Naive thymus-derived CD4-positive, alpha-beta T cell (primary cell): ENCODE results near the gene SPIB. TPM values are rescaled to one million over a fixed set of nuclear protein-coding genes. Genes with fewer than 3 reads are reported as not detected.

Source experiments
- ATAC-seq: fragments of 150-1000 bp; cut with Tn5 transposase; 2 replicates; pipeline ENCODE4 v1.10.0; 2021; ENCODE audit warnings: mild to moderate bottlenecking, moderate library complexity
- CTCF ChIA-PET: fragments of 350-600 bp; sonication (Branson Sonifier 250); formaldehyde crosslinking; loops from one replicate; lab custom pipeline; 2021; ENCODE audit warnings: antibody characterized with exemption; lab: Charles Lee
- POLR2A ChIA-PET: fragments of 350-600 bp; sonication (Branson Sonifier 250); formaldehyde crosslinking; loops from one replicate; lab custom pipeline; 2021; ENCODE audit warnings: antibody characterized with exemption, inconsistent platforms; lab: Charles Lee
- DNase-seq, 9 donors: peaks; one replicate each; pipeline versions ENCODE4 v3.0.0 to v3.0.0-alpha.2; 2020 to 2022; ENCODE audit warnings: mixed read lengths in 1 of 9
- H3K27ac ChIP-seq: one replicate; pipeline ENCODE4 v1.7.0; 2013; ENCODE audit warnings: mild to moderate bottlenecking, low read depth, low read length, moderate library complexity
- H3K27me3 ChIP-seq, 2 donors: one replicate each; pipeline ENCODE4 v1.7.0; 2013; ENCODE audit warnings: low read length in 2 of 2, mild to moderate bottlenecking in 2 of 2, moderate library complexity in 2 of 2; ENCODE audit not compliant: control insufficient read depth in 2 of 2, insufficient read depth in 2 of 2
- H3K36me3 ChIP-seq, 3 experiments: 1 replicate in 2 of 3; 2 replicates in 1 of 3; pipeline ENCODE4 v1.7.0; 2013; ENCODE audit warnings: low read length in 3 of 3, mild to moderate bottlenecking in 3 of 3, moderate library complexity in 1 of 3; ENCODE audit not compliant: insufficient read depth in 3 of 3, control insufficient read depth in 2 of 3
- H3K4me1 ChIP-seq, 2 donors: one replicate each; pipeline ENCODE4 v1.7.0; 2013; ENCODE audit warnings: low read length in 2 of 2, mild to moderate bottlenecking in 2 of 2, moderate library complexity in 1 of 2; ENCODE audit not compliant: control insufficient read depth in 2 of 2, insufficient read depth in 2 of 2
- H3K4me3 ChIP-seq: 2 replicates; pipeline ENCODE4 v1.7.0; 2013; ENCODE audit warnings: mild to moderate bottlenecking, low read length
- H3K9me3 ChIP-seq, 3 experiments: 1 replicate in 2 of 3; 2 replicates in 1 of 3; pipeline ENCODE4 v1.7.0; 2013; ENCODE audit warnings: low read length in 3 of 3; ENCODE audit not compliant: control insufficient read depth in 2 of 3
- H3K27ac Mint-ChIP-seq, 9 donors: one replicate each; pipeline ENCODE4 v1.8.0; 2020 to 2022; ENCODE audit warnings: mixed read lengths in 9 of 9, mild to moderate bottlenecking in 8 of 9, moderate library complexity in 5 of 9, inconsistent platforms in 2 of 9
- H3K27me3 Mint-ChIP-seq, 5 donors: one replicate each; pipeline ENCODE4 v1.8.0; 2021 to 2022; ENCODE audit warnings: mixed read lengths in 5 of 5, mild to moderate bottlenecking in 1 of 5
- H3K36me3 Mint-ChIP-seq, 5 donors: one replicate each; pipeline ENCODE4 v1.8.0; 2020 to 2022; ENCODE audit warnings: mixed read lengths in 5 of 5, mild to moderate bottlenecking in 3 of 5, inconsistent platforms in 1 of 5
- H3K4me1 Mint-ChIP-seq, 7 donors: one replicate each; pipeline ENCODE4 v1.8.0; 2020 to 2022; ENCODE audit warnings: mixed read lengths in 7 of 7, mild to moderate bottlenecking in 3 of 7, inconsistent platforms in 1 of 7
- H3K4me3 Mint-ChIP-seq, 10 donors: one replicate each; pipeline ENCODE4 v1.8.0; 2020 to 2022; ENCODE audit warnings: mild to moderate bottlenecking in 10 of 10, mixed read lengths in 10 of 10, moderate library complexity in 6 of 10, inconsistent platforms in 2 of 10
- H3K9me3 Mint-ChIP-seq, 11 donors: one replicate each; pipeline ENCODE4 v1.8.0; 2020 to 2022; ENCODE audit warnings: mixed read lengths in 11 of 11, mild to moderate bottlenecking in 4 of 11, inconsistent platforms in 1 of 11, moderate library complexity in 1 of 11
- intact Hi-C, 2 donors: fragments of 100-400 bp; cut with micrococcal nuclease; formaldehyde crosslinking; loops; one replicate each; pipeline ENCODE4 v1.15.1; 2023
- polyA plus RNA-seq, 2 donors: library from polyadenylated mRNA; unstranded; fragments of 300-500 nt; fragmentation: Illumina TruSeq; gene quantifications; one replicate each; pipeline ENCODE4 v1.2.3, GENCODE V29; 2021
- total RNA-seq, 6 experiments: library from RNA in 5 of 6; stranded (reverse) in 5 of 6; gene quantifications; 1 replicate in 5 of 6; 2 replicates in 1 of 6; pipeline ENCODE4 v1.2.3 and lab custom pipeline; 2021 to 2026

The SPIB gene
- total and polyA plus RNA-seq, 7 experiments from 2014 or later, result 0.19 to 7.5 (median 0.94) TPM

- H3K36me3 ChIP-seq, result peaks cover 0 to 58% (median 33%) of the 10 kb centered on the region in 3 experiments
- no peaks in the 10 kb centered on the region for H3K9me3 ChIP-seq
- intact Hi-C loops, result loop anchor here in 1 of 2 donors (5.0 kb wide), 1 partner anchor 736 kb away; the partner anchor contains the start of genes RRAS and SCAF1
- ATAC-seq, result no peak
- H3K4me1 ChIP-seq, result peaks cover 4 to 10% of the 10 kb centered on the region in 2 donors
- Mint-ChIP-seq H3K4me3 (peak overlapping the region in 7 of 10 donors; percentile 11 to 96 (median 71)), H3K36me3 (peaks cover 11 to 26% (median 16%) of the 10 kb centered on the region in 5 donors), H3K27ac (peak overlapping the region in 8 of 9 donors; percentile 18 to 100 (median 90)), H3K27me3 (no peaks in the 10 kb centered on the region), H3K4me1 (peaks cover 16 to 40% (median 27%) of the 10 kb centered on the region in 7 donors), H3K9me3 (no peaks in the 10 kb centered on the region)
- no peaks in the 10 kb centered on the region for H3K27me3 ChIP-seq
- ChIA-PET POLR2A (interaction anchor here (0.5 to 0.6 kb wide), 2 partner anchors 47 to 99 kb away, joined by 3 read pairs; no protein-coding TSS in a partner anchor), CTCF (no interaction called here)
- H3K27ac ChIP-seq, result peak overlapping the region; percentile 100
- DNase-seq, result no peak
- no peak overlapping the region for H3K4me3 ChIP-seq
Observed at GRCh38 chr19:50378169-50378862, 40.4 kb upstream of the SPIB start.

- H3K27me3 Mint-ChIP-seq, result no peaks in the 10 kb centered on the region
- peaks cover 20 to 45% (median 32%) of the 10 kb centered on the region in 7 donors for H3K4me1 Mint-ChIP-seq
- ATAC-seq, result no peak
- Histone ChIP-seq H3K9me3 (no peaks in the 10 kb centered on the region), H3K27me3 (no peaks in the 10 kb centered on the region), H3K4me3 (no peak overlapping the region), H3K4me1 (peaks cover 8 to 10% of the 10 kb centered on the region in 2 donors), H3K36me3 (peaks cover 0 to 58% (median 33%) of the 10 kb centered on the region in 3 experiments), H3K27ac (no peak overlapping the region)
- H3K4me3 Mint-ChIP-seq, result peak overlapping the region in 1 of 10 donors; percentile 33
- ChIA-PET POLR2A (interaction anchor here (0.6 kb wide), 1 partner anchor 46 kb away, joined by 3 read pairs; no protein-coding TSS in a partner anchor), CTCF (no interaction called here)
- peak overlapping the region in 6 of 9 donors; percentile 17 to 80 (median 42) for H3K27ac Mint-ChIP-seq
- intact Hi-C loops, result loop anchor here in 1 of 2 donors (5.0 kb wide), 1 partner anchor 737 kb away; the partner anchor contains the start of genes RRAS and SCAF1
- peaks cover 11 to 26% (median 16%) of the 10 kb centered on the region in 5 donors for H3K36me3 Mint-ChIP-seq
- peaks cover 0 to 4% (median 0%) of the 10 kb centered on the region in 11 donors for H3K9me3 Mint-ChIP-seq
- no peak for DNase-seq
Observed at GRCh38 chr19:50378863-50379236, 39.9 kb upstream of the SPIB start.

GRCh38 chr19:50379602-50380001, 39.1 kb upstream of the SPIB start:
- ChIA-PET CTCF (no interaction called here), POLR2A (no interaction called here)
- H3K4me3 ChIP-seq, result no peak overlapping the region
- H3K36me3 ChIP-seq, result peaks cover 0 to 58% (median 33%) of the 10 kb centered on the region in 3 experiments
- no peaks in the 10 kb centered on the region for H3K27me3 ChIP-seq
- peak overlapping the region in 4 of 9 donors; percentile 29 to 85 (median 68) for H3K27ac Mint-ChIP-seq
- H3K27me3 Mint-ChIP-seq, result no peaks in the 10 kb centered on the region
- H3K4me3 Mint-ChIP-seq, result peak overlapping the region in 1 of 10 donors; percentile 8
- intact Hi-C loops, result loop anchor here (5.0 to 10.0 kb wide), 4 partner anchors 53 to 985 kb away; partner anchors contain the start of genes CLDND2 (in 1 of the 2), CLEC11A (in 1 of the 2), ETFB (in 1 of the 2) and MYBPC2 (in 1 of the 2)
- no peaks in the 10 kb centered on the region for H3K9me3 ChIP-seq
- H3K4me1 ChIP-seq, result peaks cover 8 to 11% of the 10 kb centered on the region in 2 donors
- peaks cover 11 to 26% (median 16%) of the 10 kb centered on the region in 5 donors for H3K36me3 Mint-ChIP-seq
- H3K27ac ChIP-seq, result no peak overlapping the region
- no peak for ATAC-seq
- peaks cover 0 to 8% (median 0%) of the 10 kb centered on the region in 11 donors for H3K9me3 Mint-ChIP-seq
- H3K4me1 Mint-ChIP-seq, result peaks cover 21 to 49% (median 39%) of the 10 kb centered on the region in 7 donors
- no peak for DNase-seq

- H3K9me3 ChIP-seq, result no peaks in the 10 kb centered on the region
- intact Hi-C loops, result loop anchor here (5.0 to 10.0 kb wide), 3 partner anchors 52 to 985 kb away; partner anchors contain the start of genes CLDND2 (in 1 of the 2), CLEC11A (in 1 of the 2), ETFB (in 1 of the 2) and MYBPC2 (in 1 of the 2)
- peaks cover 8 to 16% of the 10 kb centered on the region in 2 donors for H3K4me1 ChIP-seq
- no peaks in the 10 kb centered on the region for H3K27me3 ChIP-seq
- POLR2A ChIA-PET, result no interaction called here
- ATAC-seq (no peak), DNase-seq (no peak)
- Mint-ChIP-seq H3K27me3 (no peaks in the 10 kb centered on the region), H3K4me1 (peaks cover 27 to 53% (median 45%) of the 10 kb centered on the region in 7 donors), H3K36me3 (peaks cover 11 to 26% (median 16%) of the 10 kb centered on the region in 5 donors), H3K4me3 (peak overlapping the region in 1 of 10 donors; percentile 60), H3K27ac (peak overlapping the region in 2 of 9 donors; percentile 44 to 85), H3K9me3 (peaks cover 0 to 8% (median 0%) of the 10 kb centered on the region in 11 donors)
- peaks cover 0 to 58% (median 33%) of the 10 kb centered on the region in 3 experiments for H3K36me3 ChIP-seq
- H3K27ac ChIP-seq, result no peak overlapping the region
- CTCF ChIA-PET, result no interaction called here
- H3K4me3 ChIP-seq, result no peak overlapping the region
Observed at GRCh38 chr19:50380137-50380536, 38.6 kb upstream of the SPIB start.

GRCh38 chr19:50380751-50381151, 38.0 kb upstream of the SPIB start:
- ChIA-PET POLR2A (no interaction called here), CTCF (no interaction called here)
- intact Hi-C loops, result loop anchor here (5.0 to 10.0 kb wide), 3 partner anchors 52 to 984 kb away; partner anchors contain the start of genes CLDND2 (in 1 of the 2), CLEC11A (in 1 of the 2), ETFB (in 1 of the 2) and MYBPC2 (in 1 of the 2)
- H3K36me3 Mint-ChIP-seq, result peaks cover 11 to 26% (median 16%) of the 10 kb centered on the region in 5 donors
- H3K4me3 Mint-ChIP-seq, result peak overlapping the region in 1 of 10 donors; percentile 34
- peak overlapping the region in 2 of 9 donors; percentile 47 to 57 for H3K27ac Mint-ChIP-seq
- H3K9me3 ChIP-seq, result no peaks in the 10 kb centered on the region
- ATAC-seq, result no peak
- H3K4me3 ChIP-seq, result no peak overlapping the region
- peak in 1 of 9 donors; percentile 19 for DNase-seq
- no peak overlapping the region for H3K27ac ChIP-seq
- H3K27me3 ChIP-seq, result no peaks in the 10 kb centered on the region
- peaks cover 28 to 56% (median 49%) of the 10 kb centered on the region in 7 donors for H3K4me1 Mint-ChIP-seq
- peaks cover 0 to 8% (median 0%) of the 10 kb centered on the region in 11 donors for H3K9me3 Mint-ChIP-seq
- peaks cover 0 to 58% (median 33%) of the 10 kb centered on the region in 3 experiments for H3K36me3 ChIP-seq
- peaks cover 7 to 17% of the 10 kb centered on the region in 2 donors for H3K4me1 ChIP-seq
- no peaks in the 10 kb centered on the region for H3K27me3 Mint-ChIP-seq
